GM06990 (cell line): ENCODE results near the gene SIN3B.

Source experiments
- DNase-seq: peaks from one replicate; pipeline ENCODE4 v3.0.0-alpha.2; 2011; ENCODE audit not compliant: insufficient read length; ENCODE audit errors: extremely low read depth
- H3K27me3 ChIP-seq: replicated peaks from 2 replicates; pipeline ENCODE4 v1.6.0; 2011; ENCODE audit warnings: low read length; ENCODE audit not compliant: control insufficient read depth, insufficient read depth
- H3K36me3 ChIP-seq: 2 replicates; pipeline ENCODE4 v1.5.1; 2011; ENCODE audit warnings: low read length; ENCODE audit not compliant: control insufficient read depth, insufficient read depth
- H3K4me3 ChIP-seq: replicated peaks from 2 replicates; pipeline ENCODE4 v1.5.1; 2011; ENCODE audit warnings: low read depth, mild to moderate bottlenecking, control low read depth, low read length
- CTCF ChIP-seq: IDR thresholded peaks from 2 replicates; pipeline ENCODE4 v1.5.1; 2011; ENCODE audit warnings: low read length, control low read depth, mild to moderate bottlenecking, inconsistent platforms; ENCODE audit not compliant: insufficient read depth, poor library complexity, severe bottlenecking

Gene SIN3B

GRCh38 chr19:16799740-16800139, 29.5 kb upstream of the SIN3B start:
- Histone ChIP-seq H3K36me3 (no peaks in the 10 kb centered on the region), H3K4me3 (no peak overlapping the region), H3K27me3 (no peaks in the 10 kb centered on the region)
- no peak for TF ChIP-seq CTCF
- no peak for DNase-seq

GRCh38 chr19:16801600-16802013, 27.6 kb upstream of the SIN3B start:
- no peak for TF ChIP-seq CTCF
- Histone ChIP-seq H3K27me3 (no peaks in the 10 kb centered on the region), H3K36me3 (no peaks in the 10 kb centered on the region), H3K4me3 (no peak overlapping the region)
- no peak for DNase-seq

- no peak for DNase-seq
- Histone ChIP-seq H3K4me3 (no peak overlapping the region), H3K36me3 (no peaks in the 10 kb centered on the region), H3K27me3 (no peaks in the 10 kb centered on the region; the same call in 1 of the 2 replicates)
- no peak for TF ChIP-seq CTCF
Observed at GRCh38 chr19:16804176-16804575, 25.0 kb upstream of the SIN3B start.

GRCh38 chr19:16807549-16808284, 21.5 kb upstream of the SIN3B start:
- DNase-seq, result no peak
- TF ChIP-seq CTCF, result no peak
- no peaks in the 10 kb centered on the region for H3K36me3 ChIP-seq
- no peak overlapping the region for H3K4me3 ChIP-seq
- H3K27me3 ChIP-seq, result no peaks in the 10 kb centered on the region; the same call in 1 of the 2 replicates

GRCh38 chr19:16814526-16815100, 14.6 kb upstream of the SIN3B start:
- TF ChIP-seq CTCF, result no peak
- no peak for DNase-seq
- Histone ChIP-seq H3K36me3 (no peaks in the 10 kb centered on the region), H3K4me3 (no peak overlapping the region), H3K27me3 (no peaks in the 10 kb centered on the region)
